ENCODE data around the gene BCKDHB. TPM values are rescaled to one million over a fixed set of nuclear protein-coding genes. Genes with fewer than 3 reads are reported as not detected.

BCKDHB gene
- total RNA-seq, 4 donors from 2014 or later, result 1.6 to 6.9 (median 4.8) TPM

- no peak for DNase-seq
- TF ChIP-seq POLR2A (IDR thresholded peaks at IDR 0.05) (no peak), CTCF (IDR thresholded peaks at IDR 0.05 in 4 of 5, conservative IDR thresholded peaks at IDR 0.05 in 1 of 5) (no peak)
- Histone ChIP-seq H3K4me1 (peaks cover 5 to 14% of the 10 kb centered on the region in 2 donors), H3K27ac (no peak overlapping the region), H3K27me3 (no peaks in the 10 kb centered on the region), H3K9me3 (no peaks in the 10 kb centered on the region), H3K4me3 (no peak overlapping the region), H3K36me3 (no peaks in the 10 kb centered on the region)
- intact Hi-C loops (cut with DNase I; ENCODE audit: low total_unique reads) (no loop called here), in situ Hi-C loops (cut with MboI; ENCODE audit: low sequenced_read_pairs in 4 of 4) (no loop called here)
- no peak for ATAC-seq
Measured at GRCh38 chr6:80144753-80145315, 38.4 kb downstream of the BCKDHB start.

GRCh38 chr6:80145509-80145908, 39.0 kb downstream of the BCKDHB start:
- intact Hi-C loops (cut with DNase I; ENCODE audit: low total_unique reads), result no loop called here
- in situ Hi-C loops (cut with MboI; ENCODE audit: low sequenced_read_pairs in 4 of 4), result no loop called here
- Histone ChIP-seq H3K27ac (no peak overlapping the region), H3K4me1 (peaks cover 5 to 14% of the 10 kb centered on the region in 2 donors), H3K9me3 (no peaks in the 10 kb centered on the region), H3K36me3 (no peaks in the 10 kb centered on the region), H3K4me3 (no peak overlapping the region), H3K27me3 (no peaks in the 10 kb centered on the region)
- DNase-seq (no peak), ATAC-seq (no peak)
- TF ChIP-seq CTCF (IDR thresholded peaks at IDR 0.05 in 4 of 5, conservative IDR thresholded peaks at IDR 0.05 in 1 of 5) (no peak), POLR2A (IDR thresholded peaks at IDR 0.05) (no peak)

GRCh38 chr6:80145921-80146320, 39.5 kb downstream of the BCKDHB start:
- Histone ChIP-seq H3K27ac (no peak overlapping the region), H3K27me3 (no peaks in the 10 kb centered on the region), H3K4me1 (peaks cover 5 to 14% of the 10 kb centered on the region in 2 donors), H3K9me3 (no peaks in the 10 kb centered on the region), H3K36me3 (no peaks in the 10 kb centered on the region), H3K4me3 (no peak overlapping the region)
- ATAC-seq, result no peak
- intact Hi-C loops (cut with DNase I; ENCODE audit: low total_unique reads) (no loop called here), in situ Hi-C loops (cut with MboI; ENCODE audit: low sequenced_read_pairs in 4 of 4) (no loop called here)
- DNase-seq, result no peak
- TF ChIP-seq POLR2A (IDR thresholded peaks at IDR 0.05), result no peak
- TF ChIP-seq CTCF (IDR thresholded peaks at IDR 0.05 in 4 of 5, conservative IDR thresholded peaks at IDR 0.05 in 1 of 5), result no peak

- no peak for DNase-seq
- no peak overlapping the region for H3K27ac ChIP-seq
- no peaks in the 10 kb centered on the region for H3K9me3 ChIP-seq
- peaks cover 3 to 12% of the 10 kb centered on the region in 2 donors for H3K4me1 ChIP-seq
- no peak overlapping the region for H3K4me3 ChIP-seq
- in situ Hi-C loops (cut with MboI; ENCODE audit: low sequenced_read_pairs in 4 of 4), result no loop called here
- H3K27me3 ChIP-seq, result no peaks in the 10 kb centered on the region
- intact Hi-C loops (cut with DNase I; ENCODE audit: low total_unique reads), result no loop called here
- no peak for ATAC-seq
- TF ChIP-seq CTCF (IDR thresholded peaks at IDR 0.05 in 4 of 5, conservative IDR thresholded peaks at IDR 0.05 in 1 of 5) (no peak), POLR2A (IDR thresholded peaks at IDR 0.05) (no peak)
- no peaks in the 10 kb centered on the region for H3K36me3 ChIP-seq
Measured at GRCh38 chr6:80148220-80148619, 41.7 kb downstream of the BCKDHB start.

GRCh38 chr6:80151635-80152034, 45.2 kb downstream of the BCKDHB start:
- intact Hi-C loops (cut with DNase I; ENCODE audit: low total_unique reads), result no loop called here
- Histone ChIP-seq H3K27me3 (no peaks in the 10 kb centered on the region), H3K4me3 (no peak overlapping the region), H3K4me1 (peaks cover 0 to 4% of the 10 kb centered on the region in 2 donors), H3K36me3 (no peaks in the 10 kb centered on the region), H3K9me3 (no peaks in the 10 kb centered on the region), H3K27ac (no peak overlapping the region)
- no peak for TF ChIP-seq POLR2A (IDR thresholded peaks at IDR 0.05)
- no peak for TF ChIP-seq CTCF (IDR thresholded peaks at IDR 0.05 in 4 of 5, conservative IDR thresholded peaks at IDR 0.05 in 1 of 5)
- DNase-seq, result no peak
- no peak for ATAC-seq
- in situ Hi-C loops (cut with MboI; ENCODE audit: low sequenced_read_pairs in 4 of 4), result no loop called here

Data from gastrocnemius medialis (tissue), 4 donors.